HG03571 (cell line): ENCODE data around the gene KIF18B.
"Not testable (repeated sequence)": the region's sequence is repeated elsewhere in the genome, so short reads cannot be mapped to it uniquely, and the experiment has no call there.

Experiments used
- ATAC-seq: cut with Tn5 transposase; IDR thresholded peaks from one replicate; pipeline ENCODE4 v1.9.1; 2021; ENCODE audit not compliant: unreplicated experiment

Gene KIF18B

DNA sequence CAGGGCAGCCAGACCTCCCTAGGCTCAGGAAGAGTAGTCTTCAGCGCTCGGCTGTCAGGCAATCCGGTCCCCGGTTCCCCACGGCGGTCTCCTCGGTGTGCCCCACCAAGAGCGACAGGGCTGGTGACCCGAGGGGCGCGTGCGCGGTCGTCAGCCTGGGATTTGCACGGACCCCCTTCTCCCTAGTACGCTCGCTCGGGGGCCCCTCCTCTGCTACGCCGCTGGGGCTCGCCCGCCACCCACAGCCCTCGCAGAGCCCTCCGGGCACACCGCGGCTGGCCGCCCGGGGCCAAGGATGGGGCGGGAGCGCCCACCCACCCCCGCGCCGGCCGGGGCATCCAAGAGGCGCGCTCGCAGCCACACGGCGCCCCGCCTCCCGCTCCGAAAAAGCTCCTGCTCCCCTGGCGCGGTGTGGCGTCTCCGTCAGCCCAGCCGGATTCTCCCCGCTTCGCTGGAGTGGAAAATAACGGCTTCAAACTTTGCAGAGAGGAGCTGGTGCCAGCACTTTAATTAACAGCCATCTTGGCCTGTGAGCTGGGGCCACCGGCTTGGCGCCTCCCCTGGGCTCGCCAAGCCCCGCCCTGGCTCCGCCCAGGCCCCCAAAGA, 22.7 kb upstream of the KIF18B start:
- ATAC-seq, result no peak

DNA sequence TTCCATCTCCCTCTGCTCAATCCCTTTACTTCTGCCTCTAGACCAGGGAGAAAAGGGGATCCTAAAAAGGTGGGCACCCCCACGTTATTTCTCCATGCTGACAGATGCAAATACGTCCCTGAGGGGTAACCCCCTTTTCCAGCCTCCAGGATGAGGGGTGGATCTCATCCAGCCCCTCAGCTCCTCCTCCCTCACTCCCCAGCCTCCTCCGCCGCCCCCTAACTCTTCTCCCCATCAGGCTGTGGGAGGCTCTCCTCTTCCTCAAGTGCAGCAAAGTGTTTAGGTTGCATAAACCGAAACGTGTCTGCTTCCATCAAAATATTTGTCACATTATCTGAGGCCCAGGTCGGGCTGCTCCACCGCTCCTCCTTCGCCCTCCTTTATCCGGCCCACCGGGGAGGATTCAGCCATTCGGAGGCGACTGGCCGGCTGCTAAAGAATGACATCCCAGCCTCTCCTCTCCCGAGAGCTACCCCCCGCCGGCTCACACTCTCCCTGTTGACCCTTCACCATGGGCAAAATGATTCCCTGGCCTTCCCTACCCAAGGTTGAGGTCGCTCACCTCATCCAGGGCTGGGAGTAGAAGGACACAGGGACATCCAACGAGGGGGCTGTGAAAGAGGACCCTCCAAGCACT, 21.7 kb upstream of the KIF18B start:
- no peak for ATAC-seq

DNA sequence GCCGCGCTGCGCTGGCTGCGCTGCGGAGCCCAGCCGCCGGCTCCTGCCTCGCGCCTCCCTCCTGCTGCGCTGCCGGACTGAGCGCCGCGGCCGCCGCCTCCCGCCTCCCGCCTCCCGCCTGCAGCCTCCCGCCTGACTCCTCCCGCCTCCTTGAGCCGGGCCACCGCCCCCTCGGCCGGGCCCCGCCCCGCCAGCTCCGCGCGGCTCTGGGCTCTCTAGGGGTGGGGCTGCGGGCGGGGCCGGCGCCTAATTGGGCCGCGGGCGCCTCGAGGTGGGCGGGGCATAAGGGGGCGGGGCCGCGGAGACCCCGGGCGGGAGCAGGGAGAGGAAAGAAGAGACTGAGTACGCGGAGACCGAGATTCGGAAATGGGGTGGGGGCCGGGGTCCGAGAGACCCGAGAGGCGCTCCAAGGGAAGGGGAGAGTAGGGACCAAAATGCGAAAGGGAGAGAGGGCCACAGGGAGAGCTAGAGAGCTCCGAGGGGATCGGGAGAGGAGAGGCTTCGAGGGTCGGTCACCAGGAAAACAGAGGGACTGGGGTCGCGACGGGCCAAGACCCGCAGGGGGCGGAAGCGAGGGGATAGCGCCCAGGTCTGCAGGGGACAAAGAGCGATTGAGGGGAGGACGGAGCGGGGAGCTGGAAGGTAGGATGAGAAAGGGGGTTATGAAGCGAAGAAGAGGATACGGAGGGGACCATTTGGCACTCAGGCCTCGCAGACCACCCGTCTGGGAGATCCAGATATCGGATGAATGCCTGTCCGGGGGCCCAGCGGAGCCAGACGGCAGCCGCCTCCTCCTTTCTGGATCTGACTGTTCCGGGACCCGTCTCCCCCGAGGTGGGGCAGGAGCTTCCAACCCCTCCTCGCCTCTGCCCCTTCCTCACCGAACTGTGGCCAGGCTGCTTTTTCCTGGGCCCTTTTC, 20.9 kb upstream of the KIF18B start, which contains the start of gene C1QL1:
TSS of gene C1QL1 (minus strand) at position 79 of the 919 bp plus-strand sequence. CDS start 255 bp downstream, outside the sequence.
- ATAC-seq, result peak; percentile 69

DNA sequence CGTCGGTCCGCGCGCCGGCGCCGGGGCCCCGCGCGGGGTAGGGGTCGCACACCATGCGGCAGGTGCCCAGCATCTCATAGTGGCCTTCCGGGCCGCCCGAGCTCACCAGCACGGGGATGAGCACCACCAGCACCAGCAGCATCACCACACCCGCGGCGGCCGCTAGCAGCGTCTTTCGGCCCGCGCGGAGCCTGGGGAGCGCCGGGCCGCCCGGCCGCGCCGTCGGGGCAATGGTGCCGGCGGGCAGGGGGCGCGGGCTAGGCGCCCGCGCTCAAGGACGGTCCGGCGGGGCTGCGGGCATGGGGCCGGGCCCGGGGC, 20.3 kb upstream of the KIF18B start:
- ATAC-seq, result no peak

DNA sequence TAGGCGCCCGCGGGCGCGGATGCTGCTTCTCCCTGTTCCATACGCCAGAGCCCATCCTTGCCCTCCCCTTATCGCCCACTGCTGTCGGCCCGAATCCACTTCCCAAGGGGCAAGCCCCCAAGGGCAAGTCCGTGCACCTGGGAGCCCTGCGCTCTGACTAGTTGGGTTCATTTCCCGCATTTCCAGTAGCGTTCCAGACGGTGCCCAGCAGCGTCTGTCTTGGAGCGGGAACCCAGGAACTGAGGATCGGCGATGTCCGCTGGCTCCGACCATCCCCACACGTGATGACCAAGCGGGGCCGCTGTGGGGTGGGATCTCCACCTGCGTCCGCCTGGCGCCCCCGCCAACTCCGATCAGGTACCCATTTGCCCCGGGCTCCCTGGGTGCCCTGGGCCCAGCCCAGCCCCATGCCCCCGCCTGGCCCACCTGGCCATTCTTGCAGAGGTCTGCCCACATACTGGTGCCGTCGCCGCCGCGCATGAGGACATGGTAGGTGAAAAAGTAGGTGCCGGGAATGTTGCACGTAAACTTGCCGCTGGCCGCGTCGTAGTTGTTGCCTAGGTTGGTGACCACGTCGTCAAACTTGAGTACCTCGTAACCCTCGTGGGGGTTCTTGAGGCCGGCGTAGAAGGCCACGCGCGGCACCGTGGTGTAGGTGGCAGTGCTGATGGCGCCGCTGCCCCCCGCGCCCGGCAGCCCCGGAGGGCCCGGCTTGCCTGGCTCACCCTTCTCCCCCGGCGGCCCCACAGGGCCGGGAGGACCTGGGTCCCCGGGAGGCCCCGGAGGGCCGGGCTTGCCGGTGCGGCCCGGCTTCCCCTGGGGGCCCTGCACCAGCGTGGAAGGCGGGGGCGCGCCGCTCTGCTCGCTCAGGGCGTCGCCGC, 19.7 kb upstream of the KIF18B start:
- peak; percentile 9 for ATAC-seq

DNA sequence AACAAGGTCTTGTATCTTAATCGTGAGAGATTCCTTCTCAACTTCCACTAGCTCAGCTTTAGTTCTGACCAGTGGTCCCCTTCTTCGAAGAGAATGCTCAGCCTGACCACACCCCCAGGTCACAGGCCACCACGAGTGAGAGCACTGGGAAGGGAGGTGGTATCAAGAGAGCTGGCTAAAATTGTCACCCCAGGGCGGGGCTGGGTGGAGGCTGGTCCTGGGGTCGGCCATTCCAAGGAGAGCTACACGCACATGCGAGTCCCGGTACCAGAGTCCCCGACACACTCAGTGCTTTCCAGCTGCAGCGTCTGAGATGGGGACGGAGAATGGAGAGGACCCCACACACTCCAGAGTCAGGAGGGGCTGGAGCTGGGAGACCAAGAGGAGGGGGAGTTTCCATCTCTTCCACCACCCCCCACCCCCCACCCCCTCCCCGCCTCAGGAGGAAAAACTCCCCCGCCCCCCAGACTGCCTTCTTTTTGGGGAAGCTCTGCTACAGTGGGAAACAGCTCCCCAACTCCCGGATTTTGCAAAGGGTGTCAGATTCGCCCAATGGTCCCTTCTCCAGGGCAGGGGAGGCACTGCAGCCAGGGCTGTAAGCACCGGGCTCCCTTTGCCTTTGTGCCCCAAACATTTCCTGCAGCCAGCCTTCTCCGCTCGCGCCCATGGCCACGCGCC, 18.9 kb upstream of the KIF18B start:
- ATAC-seq, result no peak

DNA sequence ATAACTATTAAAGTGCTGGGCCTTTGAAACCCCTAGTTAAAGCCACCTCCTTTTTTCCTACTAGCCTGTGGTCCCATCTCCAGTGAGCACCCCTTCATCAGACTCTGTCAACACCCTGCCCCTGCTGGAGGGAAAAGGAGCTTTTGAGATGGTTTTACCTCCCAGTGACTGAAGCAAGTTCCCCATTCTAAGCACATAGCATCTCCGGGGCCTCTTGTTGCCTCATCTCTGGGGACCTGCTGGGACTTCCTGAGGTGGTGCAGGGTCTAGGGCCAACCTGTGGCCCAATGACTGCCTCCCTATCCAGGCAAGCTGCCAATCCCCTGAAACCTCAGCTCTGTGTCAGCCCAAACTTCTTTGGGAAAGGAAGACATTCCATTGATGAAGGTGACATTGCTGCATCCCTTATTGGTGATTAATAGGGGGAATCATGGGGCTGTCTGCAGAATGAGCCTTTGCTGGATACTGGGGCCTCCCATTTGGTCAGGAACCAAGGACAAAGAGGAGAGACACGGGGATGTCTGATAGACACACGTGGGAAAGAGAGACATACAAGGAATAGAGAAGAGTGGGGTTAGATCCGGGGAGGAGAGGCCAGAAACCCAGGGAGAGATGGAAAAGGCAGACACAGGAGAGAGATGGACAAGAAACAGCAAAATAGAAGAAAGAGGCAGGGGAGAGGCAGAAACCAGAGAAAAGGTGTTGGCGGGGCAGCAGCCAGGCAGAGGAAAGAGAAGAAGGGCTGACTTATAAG, 18.1 kb upstream of the KIF18B start:
- ATAC-seq, result no peak

DNA sequence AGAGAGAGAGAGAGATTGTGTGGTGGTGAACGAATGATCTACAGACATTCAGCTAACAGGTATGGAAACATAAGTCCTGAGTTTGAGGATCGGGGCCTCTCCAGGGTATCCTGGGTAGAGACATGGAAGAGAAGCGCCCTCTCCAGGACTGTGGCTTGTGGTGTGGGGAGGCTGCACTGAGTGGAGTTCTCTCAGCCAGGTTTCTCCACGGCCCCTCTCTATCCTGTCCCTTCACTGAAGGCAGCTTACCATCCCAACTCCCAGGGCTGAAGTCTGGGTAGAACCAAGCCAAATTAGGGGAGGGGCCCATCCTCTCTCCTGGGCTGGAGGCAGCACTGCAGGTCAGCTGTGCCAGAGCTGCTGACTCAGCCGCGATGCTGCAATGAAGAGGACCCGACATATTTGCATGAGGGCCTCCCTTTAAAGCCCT, 14.4 kb upstream of the KIF18B start:
- no peak for ATAC-seq

DNA sequence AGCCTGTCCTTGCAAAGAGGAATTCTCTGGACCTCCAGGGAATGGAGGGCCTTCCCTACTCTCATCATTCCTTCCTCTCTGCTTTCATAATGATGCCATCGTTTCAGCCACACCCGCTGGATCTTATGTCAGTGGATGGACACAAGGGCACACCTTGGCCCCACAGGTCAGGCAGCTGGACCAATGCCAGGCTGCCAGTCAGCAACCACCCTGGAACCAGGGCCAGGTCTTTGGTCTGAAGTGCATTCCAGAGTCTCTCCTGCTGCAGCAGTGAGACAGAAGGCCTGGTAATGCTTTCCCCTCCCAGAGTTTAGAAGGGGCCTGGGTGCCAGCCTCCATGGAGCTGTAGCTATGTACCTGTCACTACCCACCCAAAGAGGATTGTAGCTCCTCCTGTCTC, 13.1 kb upstream of the KIF18B start:
- no peak for ATAC-seq

DNA sequence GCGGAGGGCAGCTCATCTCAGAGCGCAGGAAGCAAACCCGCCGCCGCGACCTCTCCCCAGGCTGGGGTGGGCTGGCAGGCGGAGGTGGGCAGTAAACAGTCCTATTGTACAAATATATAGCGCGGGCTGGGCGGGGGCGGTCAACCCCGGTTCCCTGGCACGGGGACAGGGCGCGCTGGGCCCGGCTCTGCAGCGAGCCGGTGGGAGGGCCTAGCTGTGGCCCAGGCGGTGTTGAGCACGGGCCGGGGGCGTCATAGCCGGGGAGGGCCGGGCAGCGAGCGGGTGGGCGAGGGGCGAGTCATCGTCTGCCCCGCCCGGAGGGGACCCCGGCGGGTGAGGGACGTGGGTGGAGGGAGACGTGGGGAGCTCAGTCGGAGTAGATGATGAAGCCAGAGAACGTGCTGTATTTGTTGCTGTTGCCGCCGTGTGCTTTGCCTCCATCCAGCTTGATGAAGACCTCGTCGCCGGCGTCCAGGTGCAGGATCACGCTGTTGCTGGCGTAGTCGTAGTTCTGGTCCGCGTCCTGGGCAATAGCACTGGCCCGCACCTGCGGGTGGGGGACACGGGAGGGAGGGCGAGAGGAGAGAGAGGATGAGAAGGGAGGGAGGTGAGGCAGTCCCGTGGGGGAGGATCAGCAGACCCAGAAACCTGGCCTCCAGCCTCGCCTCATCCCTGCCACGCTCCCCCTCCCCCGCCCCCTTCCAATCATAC, 12.4 kb upstream of the KIF18B start:
- no peak for ATAC-seq

DNA sequence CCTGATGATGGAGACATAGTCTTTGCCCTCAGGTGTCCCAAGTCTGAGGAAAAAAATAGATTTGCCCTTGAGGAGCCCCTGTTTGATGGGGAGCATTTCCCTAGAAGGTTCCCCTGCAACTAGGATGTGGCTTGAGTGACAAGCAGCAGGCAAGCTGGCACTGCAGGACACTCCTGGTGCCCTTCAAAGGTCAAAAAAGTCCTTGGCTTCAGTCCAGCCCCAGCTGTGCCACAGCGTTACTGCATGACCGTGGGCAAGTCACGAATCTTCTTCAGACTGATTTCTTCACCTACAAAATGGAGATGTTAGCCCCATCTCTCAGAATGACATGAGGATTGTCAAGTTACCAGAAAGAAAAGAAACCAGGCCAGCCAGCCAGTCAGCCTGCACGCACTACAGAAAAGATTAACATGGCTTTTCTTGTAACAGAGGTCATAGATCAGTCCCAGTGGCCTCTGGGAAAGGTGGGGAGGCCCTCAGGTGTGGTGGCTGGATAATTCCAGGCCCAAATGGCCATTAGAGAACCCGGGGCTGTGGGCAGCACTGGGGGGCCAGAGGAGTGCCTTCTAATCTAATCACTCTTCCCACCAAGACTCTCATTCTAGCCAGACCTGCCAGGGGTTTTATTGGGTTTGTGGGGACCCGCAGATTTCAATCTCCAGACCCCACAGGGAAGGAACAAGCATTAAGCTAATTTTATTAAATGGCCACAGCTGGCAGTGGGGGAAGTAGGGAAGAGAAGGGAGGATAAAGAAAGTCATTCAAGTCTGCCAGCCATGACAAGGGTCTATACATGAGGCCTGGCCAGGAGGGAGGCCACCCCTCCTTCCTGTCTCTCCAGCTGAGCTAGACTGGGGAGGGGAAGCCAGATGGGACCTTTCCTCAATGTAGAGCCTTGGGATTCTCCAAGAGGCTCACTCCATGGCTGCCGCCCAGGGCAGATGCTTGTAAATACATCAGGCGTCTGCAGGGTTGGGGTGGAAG, 9.7 kb upstream of the KIF18B start:
- no peak for ATAC-seq

DNA sequence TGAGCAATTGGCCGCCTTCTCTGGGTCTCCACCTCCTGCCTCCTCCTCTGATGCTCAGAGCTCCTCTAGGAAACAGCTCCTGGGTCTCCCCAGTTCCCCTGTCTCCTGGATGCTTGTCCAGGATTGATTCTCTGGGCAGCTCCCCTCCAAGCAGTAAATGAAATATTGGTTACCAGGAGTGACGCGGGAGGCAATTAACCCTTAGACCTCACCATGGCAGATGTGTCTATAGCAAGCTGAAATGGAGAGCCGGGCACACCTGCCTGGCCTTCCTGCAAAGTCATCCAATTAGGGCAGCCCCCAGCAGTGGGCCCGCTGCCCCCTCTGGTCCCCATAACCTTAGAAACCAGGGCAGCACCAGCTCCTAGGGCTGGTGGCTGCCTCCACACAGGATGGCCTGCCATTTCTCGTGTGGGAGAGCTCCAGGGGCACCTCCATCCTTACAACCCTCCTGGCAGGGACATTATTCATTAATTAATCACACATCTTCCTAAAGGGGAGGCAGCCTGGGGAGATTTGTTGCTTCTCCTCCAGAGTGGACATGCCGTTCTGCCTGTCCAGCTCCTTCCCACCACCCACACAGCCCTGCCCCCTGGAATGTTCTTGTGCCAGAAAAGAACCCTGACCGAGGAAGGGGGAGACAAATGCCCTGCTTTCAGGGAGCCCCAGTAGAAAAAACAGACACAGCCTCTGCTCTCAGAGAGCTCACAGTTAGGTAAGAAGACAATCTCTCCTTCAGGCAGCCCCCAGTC, 8.3 kb upstream of the KIF18B start:
- no peak for ATAC-seq

DNA sequence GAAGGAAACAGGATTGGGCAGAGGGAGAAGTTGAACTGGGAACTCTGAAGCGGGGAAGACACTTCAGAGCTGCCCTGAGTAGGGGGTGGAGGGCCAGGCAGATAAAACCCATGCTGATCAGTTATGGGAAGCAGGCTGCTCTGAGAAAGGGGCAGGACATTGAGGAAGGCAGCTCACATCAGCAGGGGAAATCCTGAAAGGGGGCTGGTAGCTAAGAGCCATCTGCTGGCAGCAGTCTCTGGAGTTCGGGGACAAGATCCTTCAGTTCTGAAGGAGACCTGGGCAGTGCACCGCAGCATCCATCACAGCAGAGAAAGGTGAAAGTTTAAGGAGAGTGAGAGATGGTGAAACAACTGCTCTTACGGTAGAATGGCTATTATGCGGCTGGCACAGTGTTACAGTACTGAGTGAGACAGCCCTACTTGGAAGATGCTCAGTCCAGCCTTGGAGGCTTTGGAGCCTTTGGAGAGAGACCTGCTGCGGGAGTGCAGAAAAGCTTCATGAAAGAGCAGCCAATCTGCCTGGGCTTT, 5.4 kb upstream of the KIF18B start:
- ATAC-seq, result no peak

DNA sequence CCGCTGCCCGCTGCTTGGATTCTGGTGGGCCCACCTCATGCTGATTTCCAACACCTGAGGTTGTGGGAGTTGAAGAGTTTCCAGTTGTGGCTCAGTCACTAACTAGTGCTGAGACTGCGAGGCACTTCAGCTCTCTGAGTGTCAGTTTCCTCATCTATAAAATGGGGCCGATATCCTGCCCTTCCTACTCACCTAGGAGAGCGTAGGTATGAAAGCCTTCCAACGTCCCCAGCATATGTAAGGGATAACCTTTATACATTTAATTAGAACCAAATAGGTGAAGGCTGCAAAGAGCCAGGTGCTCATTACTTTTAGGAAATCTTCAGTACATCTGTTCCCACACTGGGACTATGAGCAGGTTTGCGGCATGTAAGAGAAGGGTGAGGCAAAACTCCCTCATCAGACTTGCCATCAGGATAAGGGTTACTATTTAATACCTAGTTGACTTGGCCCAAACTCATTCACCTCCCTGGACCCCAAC, 782 bp upstream of the KIF18B start:
- ATAC-seq, result no peak

DNA sequence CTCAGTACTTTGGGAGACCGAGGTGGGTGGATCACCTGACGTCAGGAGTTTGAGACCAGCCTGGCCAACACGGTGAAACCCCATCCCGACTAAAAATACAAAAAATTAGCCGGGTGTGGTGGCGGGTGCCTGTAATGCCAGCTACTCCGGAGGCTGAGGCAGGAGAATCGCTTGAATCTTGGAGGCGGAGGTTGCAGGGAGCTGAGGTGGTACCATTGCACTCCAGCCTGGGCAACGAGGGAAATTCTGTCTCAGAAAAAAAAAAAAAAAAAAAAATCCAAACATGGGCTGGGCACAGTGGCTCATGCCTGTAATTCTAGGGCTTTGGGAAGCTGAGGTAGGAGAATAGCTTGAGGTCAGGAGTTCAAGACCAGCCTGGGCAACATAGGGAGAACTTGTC, 1.9 kb downstream of the KIF18B start:
- ATAC-seq, result not testable (repeated sequence)

DNA sequence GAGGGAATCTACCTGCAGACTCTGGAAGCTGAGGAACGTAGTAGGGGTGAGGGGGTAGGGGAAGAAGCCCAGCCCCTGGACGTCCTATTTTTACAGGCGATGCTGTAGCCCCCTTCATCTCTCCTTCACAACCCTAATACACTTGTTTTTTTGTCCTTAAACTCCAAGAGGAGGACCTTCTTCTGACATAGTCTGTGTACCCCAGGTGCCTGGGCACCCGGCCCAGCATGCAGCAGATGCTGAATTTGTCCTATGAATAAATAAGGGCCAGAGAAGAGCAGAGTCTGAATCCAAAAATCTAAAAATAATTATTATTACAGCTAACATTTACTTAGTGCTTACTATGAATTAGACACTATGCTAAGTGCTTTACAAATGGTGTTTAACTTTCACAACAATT, 5.1 kb downstream of the KIF18B start:
- no peak for ATAC-seq
